ENCODE measurements around the gene PACRG. TPM values are rescaled to one million over a fixed set of nuclear protein-coding genes. Genes with fewer than 3 reads are reported as not detected.

Gene PACRG
- total RNA-seq, 2 experiments from 2014 or later = 0.78 TPM; not detected in 1

GRCh38 chr6:163192591-163192990 lies 464.8 kb downstream of the PACRG start:
- Mint-ChIP-seq H3K4me3 (no peak overlapping the region), H3K36me3 (ENCODE audit: low read depth) (no peaks in the 10 kb centered on the region), H3K27me3 (ENCODE audit: low read depth) (peaks cover 2% of the 10 kb centered on the region), H3K9me3 (ENCODE audit: insufficient read depth) (no peaks in the 10 kb centered on the region), H3K27ac (no peak overlapping the region), H3K4me1 (ENCODE audit: low read depth) (no peaks in the 10 kb centered on the region)
- CTCF ChIA-PET = no interaction called here
- POLR2A ChIA-PET = no interaction called here
- ATAC-seq = no peak
- no peak for DNase-seq

GRCh38 chr6:163193326-163193725 lies 465.6 kb downstream of the PACRG start:
- Mint-ChIP-seq H3K4me1 (ENCODE audit: low read depth) (no peaks in the 10 kb centered on the region), H3K27me3 (ENCODE audit: low read depth) (peaks cover 2% of the 10 kb centered on the region), H3K9me3 (ENCODE audit: insufficient read depth) (no peaks in the 10 kb centered on the region), H3K27ac (no peak overlapping the region), H3K4me3 (no peak overlapping the region), H3K36me3 (ENCODE audit: low read depth) (no peaks in the 10 kb centered on the region)
- POLR2A ChIA-PET = no interaction called here
- CTCF ChIA-PET = no interaction called here
- no peak for ATAC-seq
- DNase-seq = no peak

- peaks cover 2% of the 10 kb centered on the region for H3K27me3 Mint-ChIP-seq (ENCODE audit: low read depth)
- ChIA-PET POLR2A (no interaction called here), CTCF (no interaction called here)
- no peaks in the 10 kb centered on the region for H3K4me1 Mint-ChIP-seq (ENCODE audit: low read depth)
- no peaks in the 10 kb centered on the region for H3K9me3 Mint-ChIP-seq (ENCODE audit: insufficient read depth)
- no peaks in the 10 kb centered on the region for H3K36me3 Mint-ChIP-seq (ENCODE audit: low read depth)
- no peak overlapping the region for H3K27ac Mint-ChIP-seq
- DNase-seq (no peak), ATAC-seq (no peak)
- H3K4me3 Mint-ChIP-seq = no peak overlapping the region
These were observed 468.2 kb downstream of the PACRG start for GRCh38 chr6:163195721-163196691.

DNA sequence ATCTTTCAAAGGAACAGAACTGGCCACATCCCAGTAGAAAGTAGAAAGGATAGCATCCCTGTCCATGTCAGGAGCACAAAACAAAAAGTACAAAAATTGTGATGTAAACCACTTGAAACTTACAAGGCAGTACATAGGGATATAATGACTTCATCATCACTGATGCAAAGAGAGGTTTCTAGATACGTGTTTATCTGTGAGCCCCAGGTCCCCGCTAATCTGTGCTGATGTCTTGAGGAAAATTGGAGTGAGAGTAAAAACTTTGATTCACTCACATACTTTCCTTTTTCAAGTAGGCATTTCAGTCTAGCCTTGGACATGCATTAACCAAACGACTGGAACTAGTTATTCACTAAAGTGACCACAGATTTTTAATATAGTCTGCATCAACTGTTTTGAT lies 470.1 kb downstream of the PACRG start:
- ChIA-PET POLR2A (no interaction called here), CTCF (no interaction called here)

DNA sequence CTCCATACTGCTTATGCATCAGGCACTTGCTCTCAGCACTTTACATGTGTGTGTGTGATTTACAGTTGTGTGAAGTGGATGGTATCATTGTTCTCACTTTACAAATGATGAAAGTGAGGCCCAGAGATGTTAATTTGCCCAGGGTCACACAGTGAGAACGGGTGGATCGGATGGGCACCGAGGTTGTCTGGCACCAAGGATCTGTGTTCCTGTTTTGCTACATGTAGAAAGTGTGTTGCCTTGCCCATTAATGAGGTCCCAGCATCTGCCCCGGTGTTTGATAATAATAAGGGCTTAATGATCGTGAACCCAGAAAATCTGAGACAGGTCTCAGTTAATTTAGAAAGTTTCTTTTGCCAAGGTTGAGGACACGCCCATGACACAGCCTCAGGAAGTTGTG lies 470.6 kb downstream of the PACRG start:
- H3K36me3 Mint-ChIP-seq (ENCODE audit: low read depth) = no peaks in the 10 kb centered on the region
- DNase-seq = no peak
- H3K9me3 Mint-ChIP-seq (ENCODE audit: insufficient read depth) = no peaks in the 10 kb centered on the region
- POLR2A ChIA-PET = no interaction called here
- no peak overlapping the region for H3K4me3 Mint-ChIP-seq
- CTCF ChIA-PET = no interaction called here
- H3K27ac Mint-ChIP-seq = no peak overlapping the region
- no peak for ATAC-seq
- H3K4me1 Mint-ChIP-seq (ENCODE audit: low read depth) = no peaks in the 10 kb centered on the region
- H3K27me3 Mint-ChIP-seq (ENCODE audit: low read depth) = no peaks in the 10 kb centered on the region

More for the DNA sequence above, 470.1 kb downstream of the PACRG start:
- Mint-ChIP-seq H3K4me3 (no peak overlapping the region), H3K36me3 (ENCODE audit: low read depth) (no peaks in the 10 kb centered on the region), H3K4me1 (ENCODE audit: low read depth) (no peaks in the 10 kb centered on the region), H3K27me3 (ENCODE audit: low read depth) (no peaks in the 10 kb centered on the region), H3K9me3 (ENCODE audit: insufficient read depth) (no peaks in the 10 kb centered on the region), H3K27ac (no peak overlapping the region)
- no peak for ATAC-seq
- DNase-seq = no peak

DNA sequence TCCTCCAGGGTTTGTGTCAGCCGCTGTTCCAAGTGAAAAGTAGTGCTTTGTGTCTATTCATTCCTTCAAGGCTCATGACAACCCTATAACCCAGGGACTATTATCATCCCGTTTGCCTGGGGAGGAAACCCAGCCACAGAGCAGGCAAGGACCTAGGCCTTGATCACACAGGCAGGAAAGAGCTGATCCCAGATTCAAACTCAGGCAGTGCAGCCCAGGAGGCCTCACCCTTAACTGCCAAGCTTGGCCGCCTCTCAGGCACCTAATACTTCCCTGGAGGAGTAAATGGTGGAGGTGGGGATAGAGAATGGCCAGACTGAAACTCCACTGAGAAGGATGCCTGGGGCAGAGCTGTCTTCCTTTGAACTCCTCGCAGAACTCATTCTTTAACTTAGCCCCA lies 471.6 kb downstream of the PACRG start:
- no peaks in the 10 kb centered on the region for H3K36me3 Mint-ChIP-seq (ENCODE audit: low read depth)
- H3K4me3 Mint-ChIP-seq = no peak overlapping the region
- ATAC-seq (no peak), DNase-seq (no peak)
- H3K9me3 Mint-ChIP-seq (ENCODE audit: insufficient read depth) = no peaks in the 10 kb centered on the region
- H3K4me1 Mint-ChIP-seq (ENCODE audit: low read depth) = no peaks in the 10 kb centered on the region
- H3K27ac Mint-ChIP-seq = no peak overlapping the region
- ChIA-PET CTCF (no interaction called here), POLR2A (no interaction called here)
- H3K27me3 Mint-ChIP-seq (ENCODE audit: low read depth) = no peaks in the 10 kb centered on the region

DNA sequence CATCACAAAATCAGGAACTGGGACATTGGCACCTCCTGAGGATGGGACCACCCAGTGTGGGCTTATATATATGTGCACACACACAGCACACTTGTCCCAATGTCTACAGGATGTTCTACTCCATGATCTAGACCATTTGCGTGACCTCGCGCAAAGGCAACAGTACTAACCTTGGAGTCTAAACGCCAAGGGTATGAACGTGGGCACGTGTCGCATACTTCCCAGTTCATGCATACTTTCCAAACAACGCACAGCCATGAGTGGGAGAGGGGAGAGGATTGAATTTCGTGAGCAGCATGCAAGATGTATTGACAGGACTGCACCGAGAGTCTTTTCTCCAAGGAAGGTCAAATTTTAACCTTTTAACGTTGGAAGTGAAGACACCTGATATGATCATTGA lies 472.5 kb downstream of the PACRG start:
- POLR2A ChIA-PET = no interaction called here
- no peak overlapping the region for H3K4me3 Mint-ChIP-seq
- H3K4me1 Mint-ChIP-seq (ENCODE audit: low read depth) = no peaks in the 10 kb centered on the region
- ATAC-seq (no peak), DNase-seq (no peak)
- H3K9me3 Mint-ChIP-seq (ENCODE audit: insufficient read depth) = no peaks in the 10 kb centered on the region
- CTCF ChIA-PET = no interaction called here
- H3K36me3 Mint-ChIP-seq (ENCODE audit: low read depth) = no peaks in the 10 kb centered on the region
- H3K27me3 Mint-ChIP-seq (ENCODE audit: low read depth) = no peaks in the 10 kb centered on the region
- H3K27ac Mint-ChIP-seq = no peak overlapping the region

- Mint-ChIP-seq H3K4me1 (ENCODE audit: low read depth) (no peaks in the 10 kb centered on the region), H3K27ac (no peak overlapping the region), H3K27me3 (ENCODE audit: low read depth) (no peaks in the 10 kb centered on the region), H3K9me3 (ENCODE audit: insufficient read depth) (no peaks in the 10 kb centered on the region), H3K36me3 (ENCODE audit: low read depth) (no peaks in the 10 kb centered on the region), H3K4me3 (no peak overlapping the region)
- POLR2A ChIA-PET = no interaction called here
- ATAC-seq (no peak), DNase-seq (no peak)
- CTCF ChIA-PET = no interaction called here
These were observed 472.9 kb downstream of the PACRG start for GRCh38 chr6:163200694-163201093.

DNA sequence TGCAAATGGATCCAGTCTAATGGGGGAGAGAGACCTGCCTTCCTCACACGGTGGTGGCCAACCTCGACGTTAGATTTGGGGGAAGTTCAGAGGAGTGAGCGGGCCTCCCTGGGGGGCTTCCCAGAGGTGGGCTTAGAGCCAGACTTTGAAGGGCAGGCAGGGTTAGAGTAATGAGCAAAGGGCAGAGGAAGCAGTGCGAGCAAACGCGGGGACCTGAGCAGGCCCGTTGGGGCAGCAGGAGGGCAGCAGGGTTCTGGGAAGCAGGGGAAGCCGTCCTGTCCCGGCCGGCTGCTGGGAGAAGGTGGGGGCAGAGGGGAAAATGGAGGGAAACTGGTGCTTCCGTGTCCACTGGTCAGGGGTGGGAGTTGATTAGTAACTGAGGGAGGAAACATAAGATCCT lies 474.1 kb downstream of the PACRG start:
- no peaks in the 10 kb centered on the region for H3K36me3 Mint-ChIP-seq (ENCODE audit: low read depth)
- ChIA-PET POLR2A (no interaction called here), CTCF (no interaction called here)
- no peaks in the 10 kb centered on the region for H3K4me1 Mint-ChIP-seq (ENCODE audit: low read depth)
- H3K4me3 Mint-ChIP-seq = no peak overlapping the region
- no peaks in the 10 kb centered on the region for H3K27me3 Mint-ChIP-seq (ENCODE audit: low read depth)
- H3K27ac Mint-ChIP-seq = no peak overlapping the region
- no peaks in the 10 kb centered on the region for H3K9me3 Mint-ChIP-seq (ENCODE audit: insufficient read depth)
- ATAC-seq (no peak), DNase-seq (no peak)

DNA sequence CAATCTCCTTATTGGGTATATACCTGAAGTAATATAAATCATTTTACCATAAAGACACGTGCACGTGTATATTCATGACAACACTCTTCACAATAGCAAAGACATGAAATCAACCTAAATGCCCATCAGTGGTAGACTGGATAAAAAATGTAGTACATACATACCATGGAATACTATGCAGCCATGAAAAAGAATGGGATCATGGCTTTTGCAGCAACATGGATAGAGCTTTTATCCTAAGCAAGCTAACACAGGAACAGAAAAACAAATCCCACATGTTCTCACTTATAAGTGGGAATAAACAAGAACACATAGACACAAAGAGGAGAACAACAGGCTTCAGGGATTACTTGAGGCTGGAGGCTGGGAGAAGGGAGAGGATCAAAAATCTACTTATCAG lies 478.4 kb downstream of the PACRG start:
- no peak for ATAC-seq
- no peak overlapping the region for H3K27ac Mint-ChIP-seq
- POLR2A ChIA-PET = no interaction called here

DNA sequence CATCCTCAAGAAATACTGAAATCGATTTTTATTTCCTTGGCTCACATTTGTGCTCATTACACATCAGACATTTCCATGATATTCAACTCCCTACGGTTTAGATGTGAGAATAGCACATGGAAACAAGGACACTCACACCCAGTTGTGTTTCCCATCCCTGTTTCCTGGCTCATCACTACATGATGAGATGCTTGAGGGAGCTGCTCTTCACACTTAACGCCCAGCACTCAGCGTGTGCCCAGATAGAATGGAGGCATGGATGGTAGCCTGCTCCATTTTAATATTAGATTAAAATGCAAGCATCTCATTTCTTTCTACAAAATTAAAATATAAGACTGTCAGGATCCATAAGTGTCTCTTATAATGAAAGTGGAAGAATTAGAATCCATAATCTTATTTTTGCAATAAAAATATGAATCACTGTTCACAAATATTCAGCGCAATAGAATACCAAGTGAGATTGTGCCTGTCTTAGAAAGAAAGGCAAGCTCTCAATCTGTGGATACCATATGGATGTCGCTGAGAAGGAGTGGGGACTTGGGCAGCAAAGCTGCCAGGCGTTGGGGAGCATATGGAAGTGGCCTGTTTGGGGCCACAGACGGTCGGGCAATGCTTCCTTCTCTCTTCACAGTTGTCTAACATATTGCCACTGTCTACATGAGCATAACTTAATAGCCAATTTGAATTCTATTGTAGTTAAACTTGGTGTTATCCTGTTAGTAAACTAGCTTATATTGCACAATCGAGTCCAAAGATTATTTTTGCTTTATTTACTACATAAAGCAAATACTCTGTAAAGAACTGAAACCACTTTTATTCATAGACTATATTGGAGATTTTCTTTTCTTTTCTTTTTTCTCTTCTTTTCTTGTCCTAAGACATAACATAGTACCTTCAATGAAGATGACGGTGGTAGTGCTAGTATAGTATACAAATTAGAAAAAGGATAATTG lies 479.9 kb downstream of the PACRG start:
- Mint-ChIP-seq H3K4me1 (ENCODE audit: low read depth) (no peaks in the 10 kb centered on the region), H3K9me3 (ENCODE audit: insufficient read depth) (peaks cover 3% of the 10 kb centered on the region), H3K4me3 (no peak overlapping the region), H3K36me3 (ENCODE audit: low read depth) (no peaks in the 10 kb centered on the region), H3K27ac (no peak overlapping the region), H3K27me3 (ENCODE audit: low read depth) (no peaks in the 10 kb centered on the region)
- ATAC-seq (no peak), DNase-seq (no peak)
- ChIA-PET CTCF (no interaction called here), POLR2A (no interaction called here)

More for the DNA sequence above, 478.4 kb downstream of the PACRG start:
- H3K4me1 Mint-ChIP-seq (ENCODE audit: low read depth) = no peaks in the 10 kb centered on the region
- H3K36me3 Mint-ChIP-seq (ENCODE audit: low read depth) = no peaks in the 10 kb centered on the region
- H3K27me3 Mint-ChIP-seq (ENCODE audit: low read depth) = no peaks in the 10 kb centered on the region
- H3K9me3 Mint-ChIP-seq (ENCODE audit: insufficient read depth) = peaks cover 3% of the 10 kb centered on the region
- no peak for DNase-seq
- H3K4me3 Mint-ChIP-seq = no peak overlapping the region
- CTCF ChIA-PET = no interaction called here

- ATAC-seq = no peak
- CTCF ChIA-PET = no interaction called here
- no peak overlapping the region for H3K27ac Mint-ChIP-seq
- POLR2A ChIA-PET = no interaction called here
- no peaks in the 10 kb centered on the region for H3K27me3 Mint-ChIP-seq (ENCODE audit: low read depth)
- peaks cover 3% of the 10 kb centered on the region for H3K9me3 Mint-ChIP-seq (ENCODE audit: insufficient read depth)
- no peak overlapping the region for H3K4me3 Mint-ChIP-seq
- H3K36me3 Mint-ChIP-seq (ENCODE audit: low read depth) = no peaks in the 10 kb centered on the region
- no peaks in the 10 kb centered on the region for H3K4me1 Mint-ChIP-seq (ENCODE audit: low read depth)
- no peak for DNase-seq
These were observed 481.2 kb downstream of the PACRG start for GRCh38 chr6:163209005-163209404.

Data from activated CD8-positive, alpha-beta T cell treated with anti-CD3 and anti-CD28 coated beads, Interleukin-2, amount 10 ng/mL, durations not matched to agents 7 days and 5 days (primary cell).